GM12878 (cell line): ENCODE measurements around the gene AP2B1. TPM values are rescaled to one million over a fixed set of nuclear protein-coding genes. Genes with fewer than 3 reads are reported as not detected.

Experiments
- ATAC-seq: fragments of 200-7000 bp; cut with Tn5 transposase; 3 replicates; pipeline ENCODE4 v1.9.1; 2020; ENCODE audit warnings: mild to moderate bottlenecking, moderate library complexity
- BruUV-seq: library from RNA; stranded (reverse); fragments of 400-500 nt; replicated peaks from 2 replicates; lab custom pipeline; 2021; lab: Mats Ljungman, UMichigan
- CTCF ChIA-PET: fragments of 300-600 bp; sonication (Branson Sonifier 250); formaldehyde crosslinking; extraction: SDS; loops from one replicate; lab custom pipeline; 2021; ENCODE audit warnings: inconsistent platforms; lab: Yijun Ruan, JAX
- POLR2A ChIA-PET: fragments of 350-600 bp; formaldehyde crosslinking; extraction: SDS; loops from one replicate; lab custom pipeline; 2021; ENCODE audit warnings: inconsistent platforms; lab: Charles Lee
- RAD21 ChIA-PET: fragments of 300-600 bp; sonication (Branson Sonifier 250); formaldehyde crosslinking; loops from one replicate; lab custom pipeline; 2023; ENCODE audit warnings: antibody characterized with exemption; ENCODE audit not compliant: unreplicated experiment; lab: Charles Lee
- SMC1A ChIA-PET: fragments of 300-600 bp; sonication (Branson Sonifier 250); formaldehyde crosslinking; loops from one replicate; lab custom pipeline; 2023; ENCODE audit not compliant: unreplicated experiment, uncharacterized antibody; lab: Charles Lee
- DNase-seq: peaks from one replicate; pipeline ENCODE4 v3.0.0-alpha.2; 2011; ENCODE audit warnings: low read depth, low spot score
- FAIRE-seq: peaks from 3 replicates; lab custom pipeline; 2011; peaks lifted over from hg19 to GRCh38; lab: Jason Lieb, UNC
- H2AFZ ChIP-seq: 2 replicates; pipeline ENCODE4 v1.6.0; 2011; ENCODE audit warnings: low read depth, low read length, control low read depth; ENCODE audit not compliant: control insufficient read depth
- H3K27ac ChIP-seq: 2 replicates; pipeline ENCODE4 v1.5.1; 2011; ENCODE audit warnings: control low read depth; ENCODE audit not compliant: control insufficient read depth, insufficient read depth
- H3K27me3 ChIP-seq, 2 experiments: replicated peaks in 1 of 2; 2 replicates each; pipeline versions ENCODE4 v1.6.0 to v1.6.1; 2011; ENCODE audit warnings: low read length in 1 of 2; ENCODE audit not compliant: control insufficient read depth in 2 of 2, insufficient read depth in 2 of 2
- H3K36me3 ChIP-seq, 2 experiments: 2 replicates each; pipeline ENCODE4 v1.5.1; 2011; ENCODE audit warnings: low read length in 1 of 2; ENCODE audit not compliant: control insufficient read depth in 2 of 2, insufficient read depth in 2 of 2
- H3K4me1 ChIP-seq: 2 replicates; pipeline ENCODE4 v1.6.1; 2011; ENCODE audit warnings: mild to moderate bottlenecking, low read length, moderate library complexity, mixed read lengths; ENCODE audit not compliant: control insufficient read depth, insufficient read depth
- H3K4me2 ChIP-seq: 2 replicates; pipeline ENCODE4 v1.6.0; 2011; ENCODE audit warnings: control low read depth; ENCODE audit not compliant: control insufficient read depth, insufficient read depth
- H3K4me3 ChIP-seq: fragments of 200-600 bp; sonication (generic); 2 replicates; pipeline ENCODE4 v1.5.1; 2016
- H3K79me2 ChIP-seq: 2 replicates; pipeline ENCODE4 v1.6.0; 2011; ENCODE audit warnings: low read length; ENCODE audit not compliant: control insufficient read depth, insufficient read depth
- H3K9ac ChIP-seq: 2 replicates; pipeline ENCODE4 v1.8.0; 2011; ENCODE audit warnings: low read length, control low read depth, mixed read lengths; ENCODE audit not compliant: control insufficient read depth, insufficient read depth
- H3K9me3 ChIP-seq: replicated peaks from 3 replicates; pipeline ENCODE4 v1.5.1; 2011; ENCODE audit warnings: mild to moderate bottlenecking, low read length; ENCODE audit not compliant: control insufficient read depth, insufficient read depth
- H4K20me1 ChIP-seq: 2 replicates; pipeline ENCODE4 v1.6.0; 2011; ENCODE audit not compliant: control insufficient read depth, insufficient read depth
- BCL11A ChIP-seq: IDR thresholded peaks from 2 replicates; pipeline ENCODE4 v1.6.1; 2011; ENCODE audit warnings: low read depth, low read length
- CBFB ChIP-seq: IDR thresholded peaks from 2 replicates; pipeline ENCODE4 v1.6.1; 2016; ENCODE audit warnings: antibody characterized with exemption, low read depth
- ESRRA ChIP-seq: IDR thresholded peaks from 2 replicates; pipeline ENCODE4 v1.6.1; 2012; ENCODE audit warnings: mild to moderate bottlenecking, low read length, improper control_type of control experiment
- HCFC1 ChIP-seq: fragments of 150-350 bp; IDR thresholded peaks from 2 replicates; pipeline ENCODE4 v1.6.1; 2014; ENCODE audit warnings: low read length
- SMC3 ChIP-seq: IDR thresholded peaks from 2 replicates; pipeline ENCODE4 v1.6.1; 2011; ENCODE audit warnings: low read length, improper control_type of control experiment, borderline replicate concordance
- SUPT20H ChIP-seq: IDR thresholded peaks from 2 replicates; pipeline ENCODE4 v1.6.1; 2011; ENCODE audit warnings: low read depth, mild to moderate bottlenecking, low read length, moderate library complexity, borderline replicate concordance; ENCODE audit not compliant: control insufficient read depth
- TCF12 ChIP-seq: IDR thresholded peaks from 2 replicates; pipeline ENCODE4 v1.6.1; 2011; ENCODE audit warnings: low read depth, mild to moderate bottlenecking, low read length
- WGBS: methylation state at CpG from one replicate; pipeline ENCODE4 v1.1.6; 2016; ENCODE audit warnings: low lambda C conversion rate; ENCODE audit not compliant: insufficient replicate concordance, insufficient coverage; ENCODE audit errors: missing lambda C conversion rate; 5-methylcytosine and 5-hydroxymethylcytosine counted together
- in situ Hi-C: fragments of 300-500 bp; cut with MboI; formaldehyde crosslinking; loops from 9 replicates; pipeline ENCODE4 v1.14.3; 2018; ENCODE audit warnings: mixed read lengths
- intact Hi-C: fragments of 100-400 bp; cut with micrococcal nuclease; formaldehyde crosslinking; loops from one replicate; pipeline ENCODE4 v1.14.2; 2022; ENCODE audit not compliant: unreplicated experiment
- polyA plus RNA-seq, 11 experiments: library from polyadenylated mRNA; depleted of rRNA in 4 of 11; unstranded in 6 of 11; stranded (reverse) in 5 of 11; fragments of >200 nt; fragmentation: Nextera tagmentation in 4 of 11; fragmentation: Illumina TruSeq in 1 of 11; extraction: Ambion mirVana in 4 of 11; extraction: Trizol in 1 of 11; gene quantifications; 1 replicate in 1 of 11; 2 replicates in 10 of 11; pipeline versions ENCODE4 v1.2.1 to v1.2.3, GENCODE V29; 2011 to 2016; ENCODE audit warnings: inconsistent platforms in 2 of 11, missing spikeins in 2 of 11, low read depth in 1 of 11
- total RNA-seq, 4 experiments: library from RNA; depleted of rRNA in 3 of 4; stranded (reverse); fragments of >200 nt in 3 of 4; fragmentation: Illumina TruSeq in 1 of 4; extraction: Trizol in 1 of 4; gene quantifications; 2 replicates each; pipeline versions ENCODE4 v1.2.1 to v1.2.3, GENCODE V29; 2013 to 2021
- TF ChIP-seq, protein P1 (sequence below): IDR thresholded peaks from 2 replicates; pipeline ENCODE4 v1.6.1; 2012; ENCODE audit warnings: low read depth, low read length, improper control_type of control experiment
- TF ChIP-seq, protein P2 (sequence below): fragments of 150-350 bp; IDR thresholded peaks from 2 replicates; pipeline ENCODE4 v1.6.1; 2014; ENCODE audit warnings: mild to moderate bottlenecking, low read depth, low read length
- TF ChIP-seq, protein P3 (sequence below): fragments of 450-650 bp; IDR thresholded peaks from 2 replicates; pipeline ENCODE4 v1.6.1; 2017; ENCODE audit warnings: antibody characterized with exemption, mild to moderate bottlenecking, moderate library complexity

Gene AP2B1
- total and polyA plus RNA-seq, 10 of the 15 experiments (the other 5 are each of a cell fraction or from before 2014, with no cell fraction given): 18.6 to 112 (median 53.9) TPM

DNA sequence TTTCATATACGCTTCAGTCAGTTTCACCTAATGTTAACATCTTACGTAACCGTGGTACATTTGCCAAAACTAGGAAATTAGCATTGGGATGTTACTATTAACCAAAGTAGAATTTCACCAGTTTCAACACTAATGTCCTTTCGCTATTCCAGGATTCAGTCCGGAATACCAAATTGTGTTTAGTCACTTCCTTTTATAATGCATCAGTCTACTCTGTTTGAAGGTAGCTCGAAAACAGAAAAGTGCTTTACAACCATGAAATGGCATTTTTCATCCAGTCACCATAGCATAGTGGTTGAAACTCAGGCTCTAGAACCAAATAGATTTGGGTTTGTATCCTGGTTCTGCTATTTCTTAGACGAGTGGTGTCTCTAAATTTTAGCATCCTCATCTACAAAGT lies 29.4 kb downstream of the AP2B1 start:
- ATAC-seq (no peak), FAIRE-seq (no peak), DNase-seq (no peak)
- intact Hi-C loops: no loop called here
- 91% methylated on average over 7 of the region's 7 CpGs for WGBS
- Histone ChIP-seq H3K27ac (no peak overlapping the region), H2AFZ (no peak overlapping the region), H3K79me2 (no peaks in the 10 kb centered on the region), H3K9ac (no peak overlapping the region), H3K36me3 (no peaks in the 10 kb centered on the region; a peak in 1 of 4 replicates), H3K4me2 (no peak overlapping the region), H3K9me3 (no peaks in the 10 kb centered on the region), H3K4me1 (peaks cover 3% of the 10 kb centered on the region; the same call in 1 of the 2 replicates), H3K4me3 (no peak overlapping the region), H4K20me1 (no peaks in the 10 kb centered on the region), H3K27me3 (no peaks in the 10 kb centered on the region)
- ChIA-PET SMC1A (no interaction called here), RAD21 (no interaction called here), CTCF (no interaction called here), POLR2A (no interaction called here)
- TF ChIP-seq, protein P1, sequence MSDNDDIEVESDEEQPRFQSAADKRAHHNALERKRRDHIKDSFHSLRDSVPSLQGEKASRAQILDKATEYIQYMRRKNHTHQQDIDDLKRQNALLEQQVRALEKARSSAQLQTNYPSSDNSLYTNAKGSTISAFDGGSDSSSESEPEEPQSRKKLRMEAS: no peak
- no peak for TF ChIP-seq ESRRA
- no peak for TF ChIP-seq BCL11A
- TF ChIP-seq, protein P2, sequence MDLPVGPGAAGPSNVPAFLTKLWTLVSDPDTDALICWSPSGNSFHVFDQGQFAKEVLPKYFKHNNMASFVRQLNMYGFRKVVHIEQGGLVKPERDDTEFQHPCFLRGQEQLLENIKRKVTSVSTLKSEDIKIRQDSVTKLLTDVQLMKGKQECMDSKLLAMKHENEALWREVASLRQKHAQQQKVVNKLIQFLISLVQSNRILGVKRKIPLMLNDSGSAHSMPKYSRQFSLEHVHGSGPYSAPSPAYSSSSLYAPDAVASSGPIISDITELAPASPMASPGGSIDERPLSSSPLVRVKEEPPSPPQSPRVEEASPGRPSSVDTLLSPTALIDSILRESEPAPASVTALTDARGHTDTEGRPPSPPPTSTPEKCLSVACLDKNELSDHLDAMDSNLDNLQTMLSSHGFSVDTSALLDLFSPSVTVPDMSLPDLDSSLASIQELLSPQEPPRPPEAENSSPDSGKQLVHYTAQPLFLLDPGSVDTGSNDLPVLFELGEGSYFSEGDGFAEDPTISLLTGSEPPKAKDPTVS: no peak
- BruUV-seq: no TSS peak
- in situ Hi-C loops: no loop called here

DNA sequence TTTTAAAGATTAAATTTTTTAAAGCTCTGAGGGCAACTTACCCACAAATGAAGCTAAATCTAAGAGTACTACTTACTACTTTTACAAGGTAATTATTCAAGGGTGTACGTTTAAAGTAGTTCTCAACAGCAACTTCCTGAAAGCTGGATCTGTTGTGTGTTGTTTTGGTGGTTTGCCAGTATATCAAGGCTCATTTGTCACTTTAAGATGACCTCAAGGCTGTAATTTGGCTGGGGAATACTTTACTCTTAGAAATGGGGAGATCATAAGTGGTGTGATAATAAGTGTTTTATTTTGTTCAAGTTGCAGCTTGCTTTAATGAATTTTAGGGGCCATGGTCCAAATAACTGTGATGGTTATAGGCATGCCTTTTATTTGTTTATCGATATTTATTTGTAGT lies 30.4 kb downstream of the AP2B1 start:
- Histone ChIP-seq H3K4me2 (no peak overlapping the region), H3K27me3 (no peaks in the 10 kb centered on the region), H2AFZ (no peak overlapping the region), H3K4me3 (no peak overlapping the region), H4K20me1 (no peaks in the 10 kb centered on the region), H3K9me3 (no peaks in the 10 kb centered on the region), H3K9ac (no peak overlapping the region), H3K27ac (no peak overlapping the region; the same call in 1 of the 2 replicates), H3K4me1 (peaks cover 3% of the 10 kb centered on the region; the same call in 1 of the 2 replicates), H3K36me3 (no peaks in the 10 kb centered on the region; a peak in 1 of 4 replicates), H3K79me2 (no peaks in the 10 kb centered on the region)
- FAIRE-seq: no peak
- ChIA-PET POLR2A (interaction anchor here (0.6 kb wide), 1 partner anchor 474 kb away, joined by 3 read pairs; no protein-coding TSS in a partner anchor), SMC1A (interaction anchor here (0.8 to 0.9 kb wide), 2 partner anchors 10 to 12 kb away, joined by 3 to 4 read pairs; no protein-coding TSS in a partner anchor), RAD21 (no interaction called here), CTCF (interaction anchor here (0.8 to 1.2 kb wide), 3 partner anchors 10 to 305 kb away, joined by 3 read pairs; no protein-coding TSS in a partner anchor)
- ATAC-seq: no peak
- intact Hi-C loops (no loop called here), in situ Hi-C loops (no loop called here)
- no peak for DNase-seq
- WGBS: 98% methylated on average over 2 of the region's 2 CpGs
- no TSS peak for BruUV-seq
- no peak for TF ChIP-seq TCF12
- no peak for TF ChIP-seq SUPT20H
- no peak for TF ChIP-seq CBFB
- TF ChIP-seq SMC3: no peak
- no peak for TF ChIP-seq HCFC1
- TF ChIP-seq, protein P3, sequence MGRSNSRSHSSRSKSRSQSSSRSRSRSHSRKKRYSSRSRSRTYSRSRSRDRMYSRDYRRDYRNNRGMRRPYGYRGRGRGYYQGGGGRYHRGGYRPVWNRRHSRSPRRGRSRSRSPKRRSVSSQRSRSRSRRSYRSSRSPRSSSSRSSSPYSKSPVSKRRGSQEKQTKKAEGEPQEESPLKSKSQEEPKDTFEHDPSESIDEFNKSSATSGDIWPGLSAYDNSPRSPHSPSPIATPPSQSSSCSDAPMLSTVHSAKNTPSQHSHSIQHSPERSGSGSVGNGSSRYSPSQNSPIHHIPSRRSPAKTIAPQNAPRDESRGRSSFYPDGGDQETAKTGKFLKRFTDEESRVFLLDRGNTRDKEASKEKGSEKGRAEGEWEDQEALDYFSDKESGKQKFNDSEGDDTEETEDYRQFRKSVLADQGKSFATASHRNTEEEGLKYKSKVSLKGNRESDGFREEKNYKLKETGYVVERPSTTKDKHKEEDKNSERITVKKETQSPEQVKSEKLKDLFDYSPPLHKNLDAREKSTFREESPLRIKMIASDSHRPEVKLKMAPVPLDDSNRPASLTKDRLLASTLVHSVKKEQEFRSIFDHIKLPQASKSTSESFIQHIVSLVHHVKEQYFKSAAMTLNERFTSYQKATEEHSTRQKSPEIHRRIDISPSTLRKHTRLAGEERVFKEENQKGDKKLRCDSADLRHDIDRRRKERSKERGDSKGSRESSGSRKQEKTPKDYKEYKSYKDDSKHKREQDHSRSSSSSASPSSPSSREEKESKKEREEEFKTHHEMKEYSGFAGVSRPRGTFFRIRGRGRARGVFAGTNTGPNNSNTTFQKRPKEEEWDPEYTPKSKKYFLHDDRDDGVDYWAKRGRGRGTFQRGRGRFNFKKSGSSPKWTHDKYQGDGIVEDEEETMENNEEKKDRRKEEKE: no peak
